OCI-M2 (cell line): ENCODE measurements around the gene CYCS.

ENCODE experiments used
- DNase-seq: peaks from one replicate; lab custom pipeline; 2025; ENCODE audit not compliant: unreplicated experiment; lab: John Stamatoyannopoulos, UW

Gene CYCS

GRCh38 chr7:25125137-25125946, at the start of gene CYCS:
Gene CYCS, minus strand, starts transcription at chr7:25125260. Its CDS starts 1,141 bp downstream, at chr7:25124119.
- peak; percentile 82 for DNase-seq

DNA sequence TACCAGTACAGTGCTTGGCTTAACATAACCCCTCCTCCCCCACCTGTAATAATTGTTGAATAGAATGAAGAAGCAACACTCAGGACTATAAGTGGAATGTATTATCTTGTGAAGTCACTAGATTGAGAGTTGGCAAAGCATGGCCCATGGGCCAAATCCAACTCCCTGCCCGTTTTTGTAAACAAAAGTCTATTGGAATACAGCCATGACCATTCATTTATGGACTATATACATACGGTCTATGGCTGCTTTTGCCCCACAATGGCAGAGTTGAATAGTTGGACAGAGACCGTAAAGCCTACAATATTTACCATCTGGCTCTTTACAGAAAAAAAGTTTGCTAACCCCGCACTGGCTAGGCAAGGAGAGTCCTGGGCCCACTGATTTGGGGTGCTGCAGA, 48.1 kb upstream of the CYCS start:
- no peak for DNase-seq

DNA sequence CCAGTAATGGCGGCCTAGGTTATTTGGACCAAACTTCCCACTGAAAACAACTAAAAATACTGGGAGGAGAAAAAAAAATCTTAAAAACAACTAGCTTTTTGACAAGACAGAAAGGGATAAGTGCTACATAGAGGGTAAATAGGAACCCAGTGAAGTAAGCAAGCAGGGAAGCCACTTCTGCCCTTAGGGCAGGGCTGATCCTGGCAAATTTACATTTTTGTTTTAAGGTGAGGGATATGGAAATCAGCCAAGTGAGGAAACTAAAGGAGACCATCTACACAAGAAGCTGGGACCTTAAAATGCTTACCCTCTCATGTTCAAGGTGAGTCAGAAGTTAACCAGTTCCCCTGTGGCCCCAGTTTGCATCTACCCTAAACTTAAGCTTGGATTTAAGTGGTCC, 46.5 kb upstream of the CYCS start:
- no peak for DNase-seq

DNA sequence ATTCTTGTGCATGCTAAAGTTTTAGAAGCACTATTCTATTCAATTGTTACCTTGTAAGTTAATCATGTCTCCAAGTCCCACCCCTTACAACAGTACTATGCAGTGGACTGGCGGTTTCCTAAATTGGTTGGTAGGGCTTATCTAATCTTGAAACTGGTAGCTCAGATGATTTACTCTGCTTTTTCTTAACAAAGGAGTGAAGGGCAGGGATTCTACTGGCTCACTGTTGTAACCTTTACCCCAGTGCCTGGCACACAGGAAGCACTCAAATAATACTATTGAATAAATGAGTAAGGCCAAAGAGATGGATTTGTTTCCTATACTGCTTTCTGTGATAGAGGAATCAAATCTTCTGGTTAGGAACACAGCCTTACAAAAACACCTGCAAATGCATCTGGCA, 46.0 kb upstream of the CYCS start:
- no peak for DNase-seq

- DNase-seq: no peak
Observed at GRCh38 chr7:25169683-25170082, 44.6 kb upstream of the CYCS start.

- DNase-seq: no peak
Observed at GRCh38 chr7:25168145-25168544, 43.1 kb upstream of the CYCS start.

DNA sequence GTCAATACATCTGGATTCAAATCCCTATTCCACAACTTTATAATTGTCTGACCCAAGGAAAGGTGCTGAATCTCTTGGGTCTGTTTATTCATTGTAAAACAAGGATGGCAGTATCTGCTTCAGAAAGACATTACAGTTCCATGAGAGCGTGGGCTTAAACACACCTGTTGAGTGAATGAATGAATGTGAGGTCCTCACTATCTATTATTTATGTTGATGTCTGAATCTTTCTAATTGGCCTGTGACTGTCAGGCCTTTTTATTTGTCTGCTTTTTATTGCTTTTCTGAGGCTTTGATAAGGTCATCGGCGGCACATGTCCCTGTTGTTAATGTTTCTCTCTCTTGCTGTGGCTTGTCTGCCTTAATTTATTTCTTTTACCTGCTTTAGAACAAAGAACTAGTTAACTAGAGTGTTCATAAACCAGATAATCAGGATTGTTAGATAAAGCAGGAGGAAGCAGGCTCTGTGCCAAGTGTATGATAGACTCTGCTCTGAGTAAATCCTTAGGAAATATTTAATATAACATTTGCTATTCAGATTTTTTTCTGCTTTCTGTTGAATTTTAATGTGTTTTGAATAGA, 42.3 kb upstream of the CYCS start:
- no peak for DNase-seq

- DNase-seq: peak; percentile 5
Observed at GRCh38 chr7:25159983-25160596, 35.0 kb upstream of the CYCS start.

DNA sequence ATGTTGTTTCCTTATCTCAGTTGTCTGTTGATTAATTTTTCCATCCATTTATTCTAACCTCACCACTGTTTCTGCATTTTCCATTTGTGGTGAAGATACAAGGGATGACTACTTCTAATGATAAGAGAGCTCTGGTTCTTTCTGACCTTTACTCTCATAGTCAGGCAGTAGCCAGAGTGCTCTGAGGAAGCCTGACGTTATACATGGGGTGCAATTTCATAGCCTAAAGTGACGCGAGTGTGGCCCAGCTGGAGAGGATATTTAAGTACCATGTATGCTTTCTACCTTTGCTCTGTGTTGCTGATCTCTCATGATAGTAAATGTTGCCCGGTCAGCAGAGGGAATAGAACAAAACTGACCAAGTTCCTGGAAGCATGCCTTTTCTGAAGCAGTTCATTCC, 33.9 kb upstream of the CYCS start:
- no peak for DNase-seq

- DNase-seq: no peak
Observed at GRCh38 chr7:25151773-25152172, 26.7 kb upstream of the CYCS start.

- DNase-seq: no peak
Observed at GRCh38 chr7:25149836-25150235, 24.8 kb upstream of the CYCS start.

DNA sequence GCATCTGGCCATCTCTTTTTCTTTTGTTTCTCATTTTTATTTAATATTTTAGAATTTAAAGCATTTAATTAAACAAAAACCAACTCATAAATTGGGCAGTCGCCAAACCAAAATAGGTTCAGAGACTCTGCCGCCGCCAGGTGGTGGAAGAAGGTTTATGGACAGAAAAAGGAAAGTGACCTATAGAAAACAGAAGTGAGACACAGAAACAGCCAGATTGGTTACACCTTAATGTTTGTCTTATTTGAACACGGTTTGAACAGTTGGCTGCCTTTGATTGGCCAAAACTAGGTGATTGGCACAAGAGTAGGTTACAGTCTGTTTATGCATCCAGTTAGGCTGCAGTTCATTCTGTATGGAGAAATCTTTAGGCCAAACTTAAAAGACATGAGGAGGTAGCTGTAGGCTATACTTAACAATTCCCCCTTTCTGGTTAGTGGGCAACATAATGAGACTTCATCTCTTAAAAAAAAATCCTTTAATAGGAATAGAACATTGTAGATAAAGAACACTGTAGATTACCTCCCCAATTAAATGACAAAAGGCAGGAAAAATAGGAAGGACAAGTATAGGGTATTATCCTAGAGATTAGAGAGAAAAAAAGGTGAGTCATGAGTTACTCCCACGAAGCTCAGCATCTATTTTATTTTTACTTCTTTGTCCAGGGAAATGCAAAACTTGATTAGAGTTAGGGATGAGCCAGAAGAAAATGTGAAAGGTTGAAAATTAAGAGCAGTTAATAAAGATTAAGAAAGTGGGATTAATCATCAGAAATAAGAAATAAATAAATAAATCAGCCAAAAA, 23.9 kb upstream of the CYCS start:
- no peak for DNase-seq

- DNase-seq: no peak
Observed at GRCh38 chr7:25143763-25144162, 18.7 kb upstream of the CYCS start.

DNA sequence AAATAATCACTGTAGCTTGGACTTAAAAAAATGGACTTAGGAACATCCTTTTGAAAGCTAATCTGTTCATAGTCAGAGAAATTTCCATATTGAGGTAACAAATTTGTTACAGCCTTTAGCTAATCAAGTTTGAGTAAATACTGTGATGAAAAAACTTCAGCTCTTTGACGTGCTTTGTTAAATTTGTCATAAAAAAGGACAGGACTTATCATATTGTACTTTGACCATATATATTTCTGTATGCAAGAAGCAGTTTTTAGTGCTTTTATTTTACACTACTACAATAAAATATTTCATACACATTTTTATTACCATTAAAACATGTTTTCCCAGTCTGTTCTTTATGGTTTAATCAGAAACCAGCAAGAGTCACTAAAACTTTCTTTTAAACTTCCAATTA, 14.5 kb upstream of the CYCS start:
- no peak for DNase-seq

DNA sequence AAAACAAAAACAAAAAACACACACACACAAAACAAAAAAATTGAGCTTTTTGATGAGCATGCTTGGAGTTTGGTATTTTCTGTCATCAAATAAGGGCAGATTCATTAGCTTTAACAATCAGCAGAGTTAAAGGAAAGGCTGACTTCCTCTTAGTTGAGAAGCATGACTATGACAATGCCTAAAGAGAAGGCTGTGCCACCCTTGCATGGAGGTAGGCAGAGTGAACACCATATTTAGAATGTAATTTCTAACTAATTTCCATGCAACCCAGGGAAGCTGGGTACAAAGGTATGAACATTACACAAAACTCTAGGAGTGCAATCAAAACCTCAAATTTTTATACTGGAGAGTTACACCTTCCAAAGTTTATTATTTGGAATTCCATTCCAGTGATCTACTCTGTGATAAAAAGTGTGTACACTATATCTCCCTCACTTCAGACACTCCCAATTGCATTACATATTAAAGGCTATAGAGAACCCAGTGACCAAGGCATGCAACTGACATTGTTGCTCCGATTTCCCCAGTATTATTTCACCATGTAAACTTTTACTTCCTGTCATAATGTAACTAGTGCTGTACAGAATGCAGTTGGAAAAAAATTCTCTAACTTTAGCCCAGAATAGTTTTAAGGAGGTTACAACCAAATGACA, 9.4 kb upstream of the CYCS start:
- no peak for DNase-seq

GRCh38 chr7:25132430-25132829, 7.4 kb upstream of the CYCS start:
- no peak for DNase-seq

GRCh38 chr7:25126751-25127150, 1.7 kb upstream of the CYCS start:
- DNase-seq: no peak

GRCh38 chr7:25124465-25125136, 459 bp downstream of the CYCS start:
- no peak for DNase-seq

DNA sequence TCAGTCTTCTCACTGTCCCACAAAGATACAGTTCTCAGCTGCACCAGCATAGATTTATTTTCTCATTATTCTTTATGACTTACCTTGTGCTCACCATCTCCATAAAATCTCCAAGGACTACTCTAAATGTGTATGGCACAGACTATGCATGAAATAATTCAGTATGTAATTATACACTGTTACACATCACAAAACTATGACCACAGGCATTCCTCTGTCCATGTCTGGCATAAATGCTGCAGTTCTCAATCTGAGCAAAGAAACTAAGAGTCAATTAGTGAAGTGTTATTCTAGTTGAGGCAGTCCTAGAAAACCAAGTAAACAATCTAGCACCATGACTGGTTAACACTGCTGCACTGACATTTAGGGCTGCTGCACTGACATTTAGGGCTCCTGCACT, 2.7 kb downstream of the CYCS start:
- no peak for DNase-seq

- no peak for DNase-seq
Observed at GRCh38 chr7:25121599-25121998, 3.5 kb downstream of the CYCS start.

DNA sequence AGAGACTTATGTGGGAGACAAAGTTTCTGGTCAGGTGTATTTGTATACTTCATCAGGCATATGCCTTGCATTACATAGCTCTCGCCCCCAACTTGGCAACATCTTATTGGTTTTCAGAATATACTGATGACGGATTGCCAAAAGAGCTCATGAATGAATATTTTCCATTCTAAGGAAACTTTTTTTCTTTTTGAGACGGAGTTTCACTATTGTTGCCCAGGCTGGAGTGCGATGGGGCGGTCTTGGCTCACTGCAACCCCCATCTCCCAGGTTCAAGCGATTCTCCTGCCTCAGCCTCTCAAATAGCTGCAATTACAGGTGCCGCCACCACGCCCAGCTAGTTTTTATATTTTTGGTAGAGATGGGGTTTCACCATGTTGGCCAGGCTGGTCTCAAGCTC, 6.0 kb downstream of the CYCS start:
- DNase-seq: no peak
